ENCODE results near the gene BEND6.

Gene BEND6

DNA sequence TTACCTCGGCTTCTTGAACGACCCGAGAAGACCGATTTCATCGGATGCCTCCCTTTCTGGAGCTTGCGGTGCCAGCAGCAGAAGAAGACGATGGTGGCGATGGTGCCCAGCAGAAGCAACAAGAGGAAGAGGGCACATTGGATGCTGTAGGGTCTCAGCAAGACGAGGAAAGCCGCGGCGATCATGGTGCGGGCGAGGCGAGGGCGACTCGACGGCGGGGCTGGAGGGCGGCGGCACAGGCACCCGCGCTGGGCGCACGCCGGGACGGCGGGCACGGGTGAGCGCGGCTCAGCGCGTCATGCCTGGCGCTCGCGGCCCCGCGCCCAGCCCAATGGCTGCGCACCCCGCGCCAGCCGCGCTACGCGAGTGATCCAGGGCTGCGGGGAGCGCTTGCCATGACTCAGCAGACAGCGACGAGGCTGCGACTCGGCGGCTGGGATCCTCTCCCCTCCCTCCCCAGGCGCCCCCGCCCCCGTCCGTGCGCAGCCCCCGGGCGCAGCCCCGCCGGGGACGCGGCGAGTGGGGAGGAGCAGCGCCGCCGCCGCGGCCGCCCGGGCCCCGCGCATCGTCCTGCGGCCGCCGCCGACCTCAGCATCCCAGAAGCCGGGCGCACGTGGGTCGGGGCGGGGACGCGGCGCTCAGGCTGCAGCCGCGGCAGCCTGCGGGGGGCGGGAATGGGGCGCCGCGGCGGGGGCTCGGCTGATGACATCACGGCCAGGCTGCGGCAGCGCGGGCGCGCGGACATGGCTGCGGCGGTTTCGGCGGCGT, at the start of gene BEND6:
TSS of gene BEND6 (plus strand) at position 705 of the 768 bp plus-strand sequence. CDS start 26,704 bp downstream, outside the sequence.
- Histone ChIP-seq H3K4me1 (peaks cover 3 to 25% (median 20%) of the 10 kb centered on the region in 10 experiments; a peak in 15 of 20 replicates), H3K4me3 (peak within 1 kb of the TSS; percentile 71 to 77 (median 74)), H3K4me2 (peak within 1 kb of the TSS; percentile 84 to 95 (median 90)), H3K36me3 (no peaks in the 10 kb centered on the region; a peak in 2 of 22 replicates), H3K27ac (peak within 1 kb of the TSS in 10 of 11 experiments; percentile 32 to 94 (median 75); a peak in 20 of 22 replicates), H3K9ac (peak within 1 kb of the TSS; percentile 53 to 89 (median 79); a peak in 21 of 22 replicates), H4K20me1 (no peaks in the 10 kb centered on the region), H3K27me3 (peaks cover 17 to 21% (median 19%) of the 10 kb centered on the region in 11 experiments), H3K9me3 (replicated peaks in 1 of 11) (no peaks in the 10 kb centered on the region)
- no peak for TF ChIP-seq Cebpa-rat (IDR thresholded peaks at IDR 0.05)

DNA sequence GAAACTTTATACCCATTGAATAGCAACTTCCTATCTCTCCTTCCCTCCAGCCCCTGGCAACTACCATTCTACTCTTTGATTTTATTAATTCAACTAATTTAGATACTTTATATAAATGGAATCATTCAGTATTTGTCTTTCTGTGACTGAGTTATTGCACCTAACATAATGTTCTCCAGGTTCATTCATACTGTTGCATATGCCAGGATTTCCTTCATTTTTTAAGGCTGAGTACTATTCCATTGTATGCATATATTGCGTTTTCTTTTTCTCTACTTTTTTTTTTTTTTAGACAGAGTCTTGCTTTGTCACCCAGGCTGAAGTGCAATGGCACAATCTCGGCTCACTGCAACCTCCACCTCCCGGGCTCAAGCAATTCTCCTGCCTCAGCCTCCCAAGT, 49.5 kb upstream of the BEND6 start:
- TF ChIP-seq Cebpa-rat (IDR thresholded peaks at IDR 0.05) = no peak
- no peak overlapping the region for H3K4me2 ChIP-seq
- no peak overlapping the region for H3K4me3 ChIP-seq
- H3K36me3 ChIP-seq = no peaks in the 10 kb centered on the region
- no peak overlapping the region for H3K27ac ChIP-seq
- no peaks in the 10 kb centered on the region for H3K9me3 ChIP-seq (replicated peaks in 1 of 11)
- H3K4me1 ChIP-seq = no peaks in the 10 kb centered on the region
- H3K9ac ChIP-seq = no peak overlapping the region
- no peaks in the 10 kb centered on the region for H3K27me3 ChIP-seq
- no peaks in the 10 kb centered on the region for H4K20me1 ChIP-seq

DNA sequence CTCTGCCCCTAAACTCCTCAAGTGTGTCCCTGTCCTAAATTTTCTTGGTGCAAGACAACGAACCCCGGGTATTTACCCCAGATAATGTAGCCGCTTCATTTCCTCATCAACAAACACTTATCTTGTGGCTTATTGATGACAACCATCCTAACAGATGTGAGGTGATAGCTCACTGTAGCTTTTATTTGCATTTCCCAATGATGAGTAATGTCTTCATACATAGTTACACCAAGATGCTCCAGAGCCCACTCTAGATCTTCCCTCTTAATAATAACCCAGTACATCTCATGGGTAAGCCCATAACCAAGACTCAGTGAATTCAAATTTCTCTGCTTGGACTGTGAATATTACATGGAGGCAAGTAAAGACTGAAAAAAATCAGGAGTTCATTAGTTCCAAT, 48.2 kb upstream of the BEND6 start:
- Histone ChIP-seq H3K4me1 (no peaks in the 10 kb centered on the region), H3K9me3 (replicated peaks in 1 of 11) (no peaks in the 10 kb centered on the region), H3K4me2 (no peak overlapping the region), H4K20me1 (no peaks in the 10 kb centered on the region), H3K36me3 (no peaks in the 10 kb centered on the region), H3K27me3 (no peaks in the 10 kb centered on the region), H3K27ac (no peak overlapping the region), H3K9ac (no peak overlapping the region), H3K4me3 (no peak overlapping the region)
- TF ChIP-seq Cebpa-rat (IDR thresholded peaks at IDR 0.05) = no peak

- Histone ChIP-seq H3K9ac (no peak overlapping the region), H3K36me3 (no peaks in the 10 kb centered on the region), H3K9me3 (replicated peaks in 1 of 11) (no peaks in the 10 kb centered on the region), H3K4me2 (no peak overlapping the region), H3K4me3 (no peak overlapping the region), H3K4me1 (no peaks in the 10 kb centered on the region), H3K27ac (no peak overlapping the region), H4K20me1 (no peaks in the 10 kb centered on the region), H3K27me3 (no peaks in the 10 kb centered on the region)
- no peak for TF ChIP-seq Cebpa-rat (IDR thresholded peaks at IDR 0.05)
Observed at GRCh38 chr6:56909115-56909907, 45.6 kb upstream of the BEND6 start.

DNA sequence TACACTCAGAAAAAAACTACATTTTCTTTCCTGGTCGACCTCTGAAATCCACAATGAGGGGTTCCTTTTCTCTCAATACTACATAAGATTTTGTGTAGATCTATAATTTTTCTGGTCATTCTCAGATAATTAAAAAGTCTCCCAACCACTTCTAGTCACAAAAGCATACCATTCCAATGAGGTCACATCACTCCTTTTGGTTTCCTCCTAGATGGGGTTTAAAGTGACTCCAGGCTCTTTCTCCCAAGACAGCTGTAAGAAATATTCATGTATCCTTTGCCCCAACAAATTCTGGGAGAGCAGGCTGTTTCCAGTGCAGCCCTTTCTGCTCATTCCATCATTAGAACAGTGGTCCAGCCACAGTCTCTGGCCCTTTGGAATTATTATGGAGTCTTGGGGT, 43.1 kb upstream of the BEND6 start:
- H3K27me3 ChIP-seq = no peaks in the 10 kb centered on the region
- no peak overlapping the region for H3K9ac ChIP-seq
- no peak overlapping the region for H3K4me2 ChIP-seq
- H3K36me3 ChIP-seq = no peaks in the 10 kb centered on the region
- no peaks in the 10 kb centered on the region for H3K9me3 ChIP-seq (replicated peaks in 1 of 11)
- no peak overlapping the region for H3K27ac ChIP-seq
- H4K20me1 ChIP-seq = no peaks in the 10 kb centered on the region
- H3K4me3 ChIP-seq = no peak overlapping the region
- TF ChIP-seq Cebpa-rat (IDR thresholded peaks at IDR 0.05) = no peak
- no peaks in the 10 kb centered on the region for H3K4me1 ChIP-seq

DNA sequence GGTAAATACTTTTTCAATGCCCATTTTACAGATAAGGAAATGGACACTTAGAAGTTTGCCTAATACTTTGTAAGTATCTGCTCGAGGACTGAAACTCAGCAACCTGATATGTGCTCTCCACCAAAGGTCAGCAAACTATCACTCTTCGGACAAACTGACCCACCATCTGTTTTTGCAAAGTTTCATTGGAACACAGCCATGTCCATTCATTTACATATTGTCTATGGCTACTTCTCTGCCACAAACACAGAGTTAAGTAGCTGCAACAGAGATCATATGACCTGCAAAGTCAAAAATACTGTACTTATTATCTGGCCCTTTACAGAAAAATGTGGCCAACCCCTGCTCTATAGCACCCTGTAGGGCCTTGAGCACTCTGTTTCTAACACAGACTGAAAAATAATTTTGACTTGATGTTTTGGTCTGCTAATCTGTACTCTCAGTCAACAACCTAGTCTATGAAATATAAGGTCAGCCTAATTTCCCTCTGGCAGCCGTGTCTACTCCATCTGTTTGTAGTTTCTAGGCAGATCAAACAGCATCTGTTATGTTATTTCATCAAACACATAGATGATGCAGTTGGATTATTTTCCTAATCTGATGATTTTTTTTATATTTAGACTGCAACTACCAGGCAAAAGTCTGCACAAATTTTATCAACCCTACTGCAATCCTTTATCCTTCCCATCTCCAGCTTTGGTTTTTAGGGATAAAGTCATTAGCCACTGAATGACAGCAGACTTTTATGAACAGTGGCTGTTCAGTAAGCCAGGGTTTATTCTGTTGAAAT, 41.4 kb upstream of the BEND6 start:
- Histone ChIP-seq H3K27me3 (no peaks in the 10 kb centered on the region), H3K9ac (no peak overlapping the region)
- no peak for TF ChIP-seq Cebpa-rat (IDR thresholded peaks at IDR 0.05)

GRCh38 chr6:56914798-56915658, 39.9 kb upstream of the BEND6 start:
- TF ChIP-seq Cebpa-rat (IDR thresholded peaks at IDR 0.05) = no peak
- Histone ChIP-seq H3K27ac (no peak overlapping the region), H3K4me1 (no peaks in the 10 kb centered on the region), H3K4me2 (no peak overlapping the region), H3K27me3 (no peaks in the 10 kb centered on the region), H4K20me1 (no peaks in the 10 kb centered on the region), H3K9me3 (replicated peaks in 1 of 11) (no peaks in the 10 kb centered on the region), H3K36me3 (no peaks in the 10 kb centered on the region), H3K4me3 (no peak overlapping the region), H3K9ac (no peak overlapping the region)

More for the DNA sequence above, 41.4 kb upstream of the BEND6 start:
- Histone ChIP-seq H3K4me3 (no peak overlapping the region), H3K9me3 (replicated peaks in 1 of 11) (no peaks in the 10 kb centered on the region), H3K4me1 (no peaks in the 10 kb centered on the region), H4K20me1 (no peaks in the 10 kb centered on the region), H3K4me2 (no peak overlapping the region), H3K36me3 (no peaks in the 10 kb centered on the region), H3K27ac (no peak overlapping the region)

DNA sequence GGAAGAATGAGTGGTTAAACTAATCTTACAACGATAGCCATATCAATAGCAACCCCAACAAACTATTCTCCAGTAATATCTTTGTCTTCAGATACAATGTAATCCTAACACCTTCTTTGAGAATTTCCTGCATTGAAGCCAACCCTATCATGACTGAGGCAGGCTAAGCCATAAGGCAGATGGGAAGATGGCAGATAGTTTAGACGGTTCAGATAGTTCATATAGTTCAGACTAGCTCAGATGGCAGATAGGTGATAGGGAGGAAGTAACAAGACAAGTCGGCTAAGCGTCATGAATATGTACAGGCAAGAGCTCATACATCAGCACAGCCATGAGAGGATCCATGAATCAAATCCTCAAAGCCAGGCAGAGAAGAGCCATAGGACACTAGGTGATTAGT, 39.1 kb upstream of the BEND6 start:
- no peak overlapping the region for H3K4me2 ChIP-seq
- H3K4me1 ChIP-seq = no peaks in the 10 kb centered on the region

More for the DNA sequence above, 39.1 kb upstream of the BEND6 start:
- Histone ChIP-seq H4K20me1 (no peaks in the 10 kb centered on the region), H3K9ac (no peak overlapping the region), H3K36me3 (no peaks in the 10 kb centered on the region), H3K27ac (no peak overlapping the region), H3K9me3 (replicated peaks in 1 of 11) (no peaks in the 10 kb centered on the region), H3K27me3 (no peaks in the 10 kb centered on the region), H3K4me3 (no peak overlapping the region)
- no peak for TF ChIP-seq Cebpa-rat (IDR thresholded peaks at IDR 0.05)

Measured in BLaER1 treated with 17β-estradiol and CSF1 and Interleukin-3, amounts not matched to agents 10 nM and 100 nM (cell line).